Ishikawa (cell line): ENCODE results near the gene MSH6.

ENCODE experiments used
- CEBPB ChIP-seq: IDR thresholded peaks from 2 replicates; pipeline ENCODE4 v1.6.1; 2012
- CREB1 ChIP-seq: IDR thresholded peaks from 2 replicates; pipeline ENCODE4 v1.6.1; 2012; ENCODE audit warnings: low read depth
- EGR1 ChIP-seq: IDR thresholded peaks from 2 replicates; pipeline ENCODE4 v1.6.1; 2012
- EP300 ChIP-seq: IDR thresholded peaks from 2 replicates; pipeline ENCODE4 v1.6.1; 2012; ENCODE audit warnings: borderline replicate concordance
- FOXM1 ChIP-seq: IDR thresholded peaks from 2 replicates; pipeline ENCODE4 v1.6.1; 2012; ENCODE audit warnings: low read depth, borderline replicate concordance
- NFIC ChIP-seq: IDR thresholded peaks from 2 replicates; pipeline ENCODE4 v1.6.1; 2012
- RAD21 ChIP-seq: IDR thresholded peaks from 2 replicates; pipeline ENCODE4 v1.6.1; 2012; ENCODE audit warnings: low read depth
- TCF12 ChIP-seq: IDR thresholded peaks from 2 replicates; pipeline ENCODE4 v1.6.1; 2012; ENCODE audit warnings: low read depth
- TEAD4 ChIP-seq: IDR thresholded peaks from 2 replicates; pipeline ENCODE4 v1.6.1; 2012
- YY1 ChIP-seq: IDR thresholded peaks from 2 replicates; pipeline ENCODE4 v1.6.1; 2012; ENCODE audit warnings: low read depth
- ZBTB7A ChIP-seq: IDR thresholded peaks from 2 replicates; pipeline ENCODE4 v1.6.1; 2012; ENCODE audit warnings: low read depth
- TF ChIP-seq, protein P1 (sequence below): IDR thresholded peaks from 2 replicates; pipeline ENCODE4 v1.6.1; 2012
- TF ChIP-seq, protein P2 (sequence below): IDR thresholded peaks from 2 replicates; pipeline ENCODE4 v1.6.1; 2012

DNA sequence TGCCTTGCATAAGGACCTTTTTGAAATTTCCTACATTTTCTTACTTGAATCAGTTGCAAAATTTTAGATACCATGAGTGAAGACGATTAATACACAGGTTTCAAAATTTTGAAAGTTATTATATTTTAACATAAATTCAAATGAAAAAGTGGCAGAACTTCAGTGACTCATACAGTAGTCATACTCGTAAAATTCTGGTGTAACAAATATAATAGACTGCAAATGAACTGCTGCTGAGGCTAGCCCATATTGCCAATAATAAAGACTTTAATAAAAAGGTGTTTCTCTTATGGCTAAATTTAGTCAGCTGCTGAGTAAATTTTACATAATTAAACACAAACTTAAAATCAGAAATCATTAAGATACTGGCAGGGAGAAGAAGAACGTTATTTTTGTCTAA lies 36.9 kb downstream of the MSH6 start:
- TF ChIP-seq EP300 (no peak), CREB1 (no peak), EGR1 (no peak), RAD21 (no peak), ZBTB7A (no peak), TCF12 (no peak), FOXM1 (no peak), YY1 (no peak), CEBPB (no peak), NFIC (no peak), TEAD4 (no peak)
- TF ChIP-seq, protein P1, sequence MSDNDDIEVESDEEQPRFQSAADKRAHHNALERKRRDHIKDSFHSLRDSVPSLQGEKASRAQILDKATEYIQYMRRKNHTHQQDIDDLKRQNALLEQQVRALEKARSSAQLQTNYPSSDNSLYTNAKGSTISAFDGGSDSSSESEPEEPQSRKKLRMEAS, result no peak
- TF ChIP-seq, protein P2, sequence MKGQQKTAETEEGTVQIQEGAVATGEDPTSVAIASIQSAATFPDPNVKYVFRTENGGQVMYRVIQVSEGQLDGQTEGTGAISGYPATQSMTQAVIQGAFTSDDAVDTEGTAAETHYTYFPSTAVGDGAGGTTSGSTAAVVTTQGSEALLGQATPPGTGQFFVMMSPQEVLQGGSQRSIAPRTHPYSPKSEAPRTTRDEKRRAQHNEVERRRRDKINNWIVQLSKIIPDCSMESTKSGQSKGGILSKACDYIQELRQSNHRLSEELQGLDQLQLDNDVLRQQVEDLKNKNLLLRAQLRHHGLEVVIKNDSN, result no peak
